Keratinocyte (primary cell): Measurements from ENCODE around the gene PRRG1.
"Not testable (repeated sequence)": the region's sequence is repeated elsewhere in the genome, so short reads cannot be mapped to it uniquely, and the experiment has no call there.

Experiments used
- EZH2 ChIP-seq: IDR thresholded peaks from one replicate; pipeline ENCODE4 v1.6.1; 2012; ENCODE audit warnings: inconsistent platforms, mild to moderate bottlenecking, low read length, moderate library complexity
- TF ChIP-seq, protein P1 (sequence below), 3 experiments: IDR thresholded peaks in 1 of 3; conservative IDR thresholded peaks in 1 of 3; optimal IDR thresholded peaks in 1 of 3; 2 replicates in 2 of 3; 3 replicates in 1 of 3; pipeline versions ENCODE3 to v1.5.1; 2011; ENCODE audit warnings: low read length in 3 of 3, mild to moderate bottlenecking in 3 of 3, moderate library complexity in 2 of 3, control low read depth in 1 of 3, inconsistent platforms in 1 of 3; ENCODE audit not compliant: insufficient read depth in 2 of 3; ENCODE audit errors: extremely low read depth in 1 of 3

GRCh38 chrX:37484335-37484734, 135.2 kb downstream of the PRRG1 start:
- TF ChIP-seq EZH2 = not testable (repeated sequence)
- TF ChIP-seq, protein P1, sequence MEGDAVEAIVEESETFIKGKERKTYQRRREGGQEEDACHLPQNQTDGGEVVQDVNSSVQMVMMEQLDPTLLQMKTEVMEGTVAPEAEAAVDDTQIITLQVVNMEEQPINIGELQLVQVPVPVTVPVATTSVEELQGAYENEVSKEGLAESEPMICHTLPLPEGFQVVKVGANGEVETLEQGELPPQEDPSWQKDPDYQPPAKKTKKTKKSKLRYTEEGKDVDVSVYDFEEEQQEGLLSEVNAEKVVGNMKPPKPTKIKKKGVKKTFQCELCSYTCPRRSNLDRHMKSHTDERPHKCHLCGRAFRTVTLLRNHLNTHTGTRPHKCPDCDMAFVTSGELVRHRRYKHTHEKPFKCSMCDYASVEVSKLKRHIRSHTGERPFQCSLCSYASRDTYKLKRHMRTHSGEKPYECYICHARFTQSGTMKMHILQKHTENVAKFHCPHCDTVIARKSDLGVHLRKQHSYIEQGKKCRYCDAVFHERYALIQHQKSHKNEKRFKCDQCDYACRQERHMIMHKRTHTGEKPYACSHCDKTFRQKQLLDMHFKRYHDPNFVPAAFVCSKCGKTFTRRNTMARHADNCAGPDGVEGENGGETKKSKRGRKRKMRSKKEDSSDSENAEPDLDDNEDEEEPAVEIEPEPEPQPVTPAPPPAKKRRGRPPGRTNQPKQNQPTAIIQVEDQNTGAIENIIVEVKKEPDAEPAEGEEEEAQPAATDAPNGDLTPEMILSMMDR (optimal IDR thresholded peaks at IDR 0.05 in 1 of 3, IDR thresholded peaks at IDR 0.05 in 1 of 3, conservative IDR thresholded peaks at IDR 0.05 in 1 of 3; ENCODE audit: extremely low read depth in 1 of 3, insufficient read depth in 2 of 3, low read length in 3 of 3) = not testable (repeated sequence)
